Measurements from ENCODE around the gene BIN2. TPM values are rescaled to one million over a fixed set of nuclear protein-coding genes. Genes with fewer than 3 reads are reported as not detected.

Gene BIN2
- total RNA-seq, 2 experiments from 2014 or later, result 0.88 to 14.7 TPM

Other genes with a start within 250 kb of the BIN2 start
- gene CSRNP2, start 240.6 kb downstream of the BIN2 start, total RNA-seq (2014; rRNA removed; shearing (Covaris generic)), result 10.4 and 11.7 TPM in 2 replicates
- gene CSRNP2, start 240.6 kb downstream of the BIN2 start, total RNA-seq (2022), result 28.6 and 30.1 TPM in 2 replicates
- 7.1 and 7.2 TPM in 2 replicates for gene TFCP2, start 151.0 kb downstream of the BIN2 start, total RNA-seq (2014; rRNA removed; shearing (Covaris generic))
- 10.2 and 11.5 TPM in 2 replicates for gene TFCP2, start 151.0 kb downstream of the BIN2 start, total RNA-seq (2022)
- gene POU6F1, start 106.1 kb downstream of the BIN2 start, total RNA-seq (2014; rRNA removed; shearing (Covaris generic)), result 1.2 and 2.6 TPM in 2 replicates
- 5.0 and 5.5 TPM in 2 replicates for gene POU6F1, start 106.1 kb downstream of the BIN2 start, total RNA-seq (2022)
- gene DAZAP2, start 85.3 kb downstream of the BIN2 start, total RNA-seq (2014; rRNA removed; shearing (Covaris generic)), result 101 and 137 TPM in 2 replicates
- 131 and 153 TPM in 2 replicates for gene DAZAP2, start 85.3 kb downstream of the BIN2 start, total RNA-seq (2022)
- not detected in 2 replicates for gene SMAGP, start 53.8 kb downstream of the BIN2 start, total RNA-seq (2014; rRNA removed; shearing (Covaris generic))
- 1.9 and 2.6 TPM in 2 replicates for gene SMAGP, start 53.8 kb downstream of the BIN2 start, total RNA-seq (2022)
- not detected in 2 replicates for gene CELA1, start 22.5 kb upstream of the BIN2 start, total RNA-seq (2014; rRNA removed; shearing (Covaris generic))
- gene CELA1, start 22.5 kb upstream of the BIN2 start, total RNA-seq (2022), result not detected in 2 replicates
- 0.41 and 1.4 TPM in 2 replicates for gene GALNT6, start 67.2 kb upstream of the BIN2 start, total RNA-seq (2014; rRNA removed; shearing (Covaris generic))
- 4.8 and 5.5 TPM in 2 replicates for gene GALNT6, start 67.2 kb upstream of the BIN2 start, total RNA-seq (2022)
- 0.21 and 1.0 TPM in 2 replicates for gene SLC4A8, start 100.7 kb upstream of the BIN2 start, total RNA-seq (2014; rRNA removed; shearing (Covaris generic))
- 6.7 and 9.8 TPM in 2 replicates for gene SLC4A8, start 100.7 kb upstream of the BIN2 start, total RNA-seq (2022)